ENCODE data around the gene ILK. TPM values are rescaled to one million over a fixed set of nuclear protein-coding genes. Genes with fewer than 3 reads are reported as not detected.

ILK gene
- total and polyA plus RNA-seq, 10 of the 15 experiments (the other 5 are each of a cell fraction or from before 2014, with no cell fraction given): 51.8 to 163 (median 92.0) TPM

GRCh38 chr11:6640036-6640984 lies 36.7 kb downstream of the ILK start (continued):
- TF ChIP-seq, protein P1, sequence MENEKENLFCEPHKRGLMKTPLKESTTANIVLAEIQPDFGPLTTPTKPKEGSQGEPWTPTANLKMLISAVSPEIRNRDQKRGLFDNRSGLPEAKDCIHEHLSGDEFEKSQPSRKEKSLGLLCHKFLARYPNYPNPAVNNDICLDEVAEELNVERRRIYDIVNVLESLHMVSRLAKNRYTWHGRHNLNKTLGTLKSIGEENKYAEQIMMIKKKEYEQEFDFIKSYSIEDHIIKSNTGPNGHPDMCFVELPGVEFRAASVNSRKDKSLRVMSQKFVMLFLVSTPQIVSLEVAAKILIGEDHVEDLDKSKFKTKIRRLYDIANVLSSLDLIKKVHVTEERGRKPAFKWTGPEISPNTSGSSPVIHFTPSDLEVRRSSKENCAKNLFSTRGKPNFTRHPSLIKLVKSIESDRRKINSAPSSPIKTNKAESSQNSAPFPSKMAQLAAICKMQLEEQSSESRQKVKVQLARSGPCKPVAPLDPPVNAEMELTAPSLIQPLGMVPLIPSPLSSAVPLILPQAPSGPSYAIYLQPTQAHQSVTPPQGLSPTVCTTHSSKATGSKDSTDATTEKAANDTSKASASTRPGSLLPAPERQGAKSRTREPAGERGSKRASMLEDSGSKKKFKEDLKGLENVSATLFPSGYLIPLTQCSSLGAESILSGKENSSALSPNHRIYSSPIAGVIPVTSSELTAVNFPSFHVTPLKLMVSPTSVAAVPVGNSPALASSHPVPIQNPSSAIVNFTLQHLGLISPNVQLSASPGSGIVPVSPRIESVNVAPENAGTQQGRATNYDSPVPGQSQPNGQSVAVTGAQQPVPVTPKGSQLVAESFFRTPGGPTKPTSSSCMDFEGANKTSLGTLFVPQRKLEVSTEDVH (IDR thresholded peaks at IDR 0.05; ENCODE audit: low read depth, partially characterized antibody): no peak
- TF ChIP-seq ZZZ3 (IDR thresholded peaks at IDR 0.05; ENCODE audit: control insufficient read depth, insufficient read length, low read depth): no peak
- TF ChIP-seq, protein P2, sequence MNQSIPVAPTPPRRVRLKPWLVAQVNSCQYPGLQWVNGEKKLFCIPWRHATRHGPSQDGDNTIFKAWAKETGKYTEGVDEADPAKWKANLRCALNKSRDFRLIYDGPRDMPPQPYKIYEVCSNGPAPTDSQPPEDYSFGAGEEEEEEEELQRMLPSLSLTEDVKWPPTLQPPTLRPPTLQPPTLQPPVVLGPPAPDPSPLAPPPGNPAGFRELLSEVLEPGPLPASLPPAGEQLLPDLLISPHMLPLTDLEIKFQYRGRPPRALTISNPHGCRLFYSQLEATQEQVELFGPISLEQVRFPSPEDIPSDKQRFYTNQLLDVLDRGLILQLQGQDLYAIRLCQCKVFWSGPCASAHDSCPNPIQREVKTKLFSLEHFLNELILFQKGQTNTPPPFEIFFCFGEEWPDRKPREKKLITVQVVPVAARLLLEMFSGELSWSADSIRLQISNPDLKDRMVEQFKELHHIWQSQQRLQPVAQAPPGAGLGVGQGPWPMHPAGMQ (IDR thresholded peaks at IDR 0.05; ENCODE audit: borderline replicate concordance): no peak

- H3K27ac ChIP-seq (ENCODE audit: control insufficient read depth, insufficient read depth): no peak overlapping the region
- H3K36me3 ChIP-seq (ENCODE audit: control insufficient read depth in 2 of 2, insufficient read depth in 2 of 2, low read length in 1 of 2): no peaks in the 10 kb centered on the region
- BruUV-seq (replicated peaks): no TSS peak
- H3K9me3 ChIP-seq (replicated peaks; ENCODE audit: control insufficient read depth, insufficient read depth, low read length): no peaks in the 10 kb centered on the region
- ChIA-PET SMC1A (ENCODE audit: uncharacterized antibody, unreplicated experiment) (interaction anchor here (0.7 to 1.6 kb wide), 4 partner anchors 10 to 132 kb away, joined by 3 read pairs; no protein-coding TSS in a partner anchor), RAD21 (ENCODE audit: unreplicated experiment) (interaction anchor here (0.9 kb wide), 1 partner anchor 29 kb away, joined by 3 read pairs; the partner anchor contains the start of gene TAF10), CTCF (interaction anchor here (0.6 kb wide), 1 partner anchor 108 kb away, joined by 3 read pairs; no protein-coding TSS in a partner anchor), POLR2A (no interaction called here)
- H4K20me1 ChIP-seq (ENCODE audit: control insufficient read depth, insufficient read depth): no peaks in the 10 kb centered on the region
- intact Hi-C loops (cut with micrococcal nuclease; ENCODE audit: unreplicated experiment): no loop called here
- no peak overlapping the region for H3K9ac ChIP-seq (ENCODE audit: control insufficient read depth, insufficient read depth, low read length)
- DNase-seq (ENCODE audit: low read depth, low spot score) (no peak), ATAC-seq (no peak), FAIRE-seq (no peak)
- H3K27me3 ChIP-seq (replicated peaks in 1 of 2; ENCODE audit: control insufficient read depth in 2 of 2, insufficient read depth in 2 of 2, low read length in 1 of 2): no peaks in the 10 kb centered on the region
- no peak overlapping the region for H2AFZ ChIP-seq (ENCODE audit: control insufficient read depth, low read depth, low read length)
- WGBS (ENCODE audit: insufficient coverage, insufficient replicate concordance, low lambda C conversion rate, missing lambda C conversion rate): 74% methylated on average over 26 of the region's 26 CpGs
- H3K79me2 ChIP-seq (ENCODE audit: control insufficient read depth, insufficient read depth, low read length): no peaks in the 10 kb centered on the region
- H3K4me1 ChIP-seq (ENCODE audit: control insufficient read depth, insufficient read depth, low read length): peaks cover 7% of the 10 kb centered on the region
- H3K4me2 ChIP-seq (ENCODE audit: control insufficient read depth, insufficient read depth): no peak overlapping the region
- in situ Hi-C loops (cut with MboI): no loop called here
- H3K4me3 ChIP-seq: no peak overlapping the region
- TF ChIP-seq IKZF1 (conservative IDR thresholded peaks at IDR 0.05) (no peak), TARDBP (IDR thresholded peaks at IDR 0.05; ENCODE audit: borderline replicate concordance) (no peak), STAT1 (conservative IDR thresholded peaks at IDR 0.05) (no peak), ZZZ3 (IDR thresholded peaks at IDR 0.05; ENCODE audit: control insufficient read depth, insufficient read length, low read depth) (no peak), CREM (IDR thresholded peaks at IDR 0.05; ENCODE audit: low read depth) (no peak)
- TF ChIP-seq, protein P3, sequence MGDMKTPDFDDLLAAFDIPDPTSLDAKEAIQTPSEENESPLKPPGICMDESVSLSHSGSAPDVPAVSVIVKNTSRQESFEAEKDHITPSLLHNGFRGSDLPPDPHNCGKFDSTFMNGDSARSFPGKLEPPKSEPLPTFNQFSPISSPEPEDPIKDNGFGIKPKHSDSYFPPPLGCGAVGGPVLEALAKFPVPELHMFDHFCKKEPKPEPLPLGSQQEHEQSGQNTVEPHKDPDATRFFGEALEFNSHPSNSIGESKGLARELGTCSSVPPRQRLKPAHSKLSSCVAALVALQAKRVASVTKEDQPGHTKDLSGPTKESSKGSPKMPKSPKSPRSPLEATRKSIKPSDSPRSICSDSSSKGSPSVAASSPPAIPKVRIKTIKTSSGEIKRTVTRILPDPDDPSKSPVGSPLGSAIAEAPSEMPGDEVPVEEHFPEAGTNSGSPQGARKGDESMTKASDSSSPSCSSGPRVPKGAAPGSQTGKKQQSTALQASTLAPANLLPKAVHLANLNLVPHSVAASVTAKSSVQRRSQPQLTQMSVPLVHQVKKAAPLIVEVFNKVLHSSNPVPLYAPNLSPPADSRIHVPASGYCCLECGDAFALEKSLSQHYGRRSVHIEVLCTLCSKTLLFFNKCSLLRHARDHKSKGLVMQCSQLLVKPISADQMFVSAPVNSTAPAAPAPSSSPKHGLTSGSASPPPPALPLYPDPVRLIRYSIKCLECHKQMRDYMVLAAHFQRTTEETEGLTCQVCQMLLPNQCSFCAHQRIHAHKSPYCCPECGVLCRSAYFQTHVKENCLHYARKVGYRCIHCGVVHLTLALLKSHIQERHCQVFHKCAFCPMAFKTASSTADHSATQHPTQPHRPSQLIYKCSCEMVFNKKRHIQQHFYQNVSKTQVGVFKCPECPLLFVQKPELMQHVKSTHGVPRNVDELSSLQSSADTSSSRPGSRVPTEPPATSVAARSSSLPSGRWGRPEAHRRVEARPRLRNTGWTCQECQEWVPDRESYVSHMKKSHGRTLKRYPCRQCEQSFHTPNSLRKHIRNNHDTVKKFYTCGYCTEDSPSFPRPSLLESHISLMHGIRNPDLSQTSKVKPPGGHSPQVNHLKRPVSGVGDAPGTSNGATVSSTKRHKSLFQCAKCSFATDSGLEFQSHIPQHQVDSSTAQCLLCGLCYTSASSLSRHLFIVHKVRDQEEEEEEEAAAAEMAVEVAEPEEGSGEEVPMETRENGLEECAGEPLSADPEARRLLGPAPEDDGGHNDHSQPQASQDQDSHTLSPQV (IDR thresholded peaks at IDR 0.05): no peak
These were observed 37.6 kb downstream of the ILK start for GRCh38 chr11:6640985-6641701.

Measured in GM12878 (cell line).